CD4-positive, alpha-beta T cell treated with Interferon alpha-2 for 1 hour (primary cell): ENCODE results near the gene GSDME.
A peak's percentile ranks its signal among the peaks of the same experiment; 100 is the strongest.
"Not testable (repeated sequence)": the region's sequence is repeated elsewhere in the genome, so short reads cannot be mapped to it uniquely, and the experiment has no call there.

Source experiments
- DNase-seq, 2 donors: peaks; one replicate each; pipeline ENCODE4 v3.0.0-alpha.2; 2020 to 2022

The GSDME gene

DNA sequence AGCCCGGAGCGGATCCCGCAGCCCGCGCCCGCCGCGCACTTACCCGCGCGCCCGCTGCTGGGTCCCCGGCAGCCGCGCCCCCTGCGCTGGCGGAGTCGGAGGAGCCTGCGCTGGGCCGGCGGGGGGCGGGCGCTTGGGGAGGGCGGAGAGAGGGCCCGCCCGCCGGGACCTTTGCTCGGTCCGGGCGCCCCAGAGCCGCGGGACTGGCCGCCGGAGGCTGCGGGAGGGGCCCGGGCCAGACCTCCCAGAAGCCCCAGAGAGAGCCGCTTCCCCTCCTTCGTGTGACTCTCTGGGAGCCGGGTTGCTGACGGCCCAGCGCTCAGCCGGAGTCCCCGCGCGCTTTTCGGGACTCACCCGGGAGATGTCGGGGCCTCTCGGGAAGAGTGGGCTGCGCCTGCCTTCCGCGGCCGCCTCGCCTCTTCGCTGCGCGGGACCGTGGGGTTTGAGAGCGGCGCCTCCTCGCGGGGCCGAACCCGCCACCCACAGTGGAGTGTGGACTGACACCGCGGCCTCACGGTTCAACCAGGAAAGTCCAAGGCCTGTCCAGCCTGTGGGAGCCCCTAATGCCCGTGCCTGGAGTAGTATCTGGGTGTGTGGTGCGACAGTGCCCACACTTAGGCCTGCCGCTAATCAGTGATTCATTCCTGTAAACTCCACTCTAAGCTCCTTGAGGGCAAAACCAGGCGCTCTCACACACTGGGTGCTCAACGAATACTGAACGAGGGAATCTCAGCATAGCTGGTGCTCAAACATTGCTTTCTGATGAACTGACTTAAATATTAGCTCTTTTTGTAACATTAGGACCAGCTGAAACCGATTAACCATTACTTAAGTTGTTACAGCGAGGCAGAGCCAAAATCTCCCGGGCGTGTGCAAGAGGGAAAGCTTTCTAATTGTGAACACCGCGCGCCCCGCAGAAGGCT lies at the start of gene GSDME:
Gene GSDME (minus strand): TSS at position 112 of the 923 bp plus-strand sequence. CDS start 7,690 bp downstream, outside the sequence.
- DNase-seq, result peak in 1 of 2 donors; percentile 17

DNA sequence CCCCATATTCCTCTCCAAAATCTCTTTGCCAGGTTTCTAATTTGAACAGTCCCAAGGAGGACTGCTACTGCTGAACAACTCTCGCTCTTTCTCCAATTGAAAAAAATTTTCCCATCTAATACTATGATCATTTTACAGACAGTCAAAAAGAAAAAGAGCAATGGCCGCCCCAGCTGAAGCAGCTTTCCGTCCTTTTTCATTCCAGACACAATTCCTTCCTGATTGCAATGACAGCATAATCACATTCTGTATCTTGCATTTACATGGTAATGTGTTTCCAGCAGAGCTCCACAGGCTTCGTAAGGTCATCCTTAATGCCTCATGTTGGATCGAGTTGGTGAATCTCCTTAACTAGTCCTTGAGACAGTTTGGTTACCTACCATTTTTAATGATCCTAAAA lies 45.0 kb upstream of the GSDME start:
- no peak for DNase-seq

DNA sequence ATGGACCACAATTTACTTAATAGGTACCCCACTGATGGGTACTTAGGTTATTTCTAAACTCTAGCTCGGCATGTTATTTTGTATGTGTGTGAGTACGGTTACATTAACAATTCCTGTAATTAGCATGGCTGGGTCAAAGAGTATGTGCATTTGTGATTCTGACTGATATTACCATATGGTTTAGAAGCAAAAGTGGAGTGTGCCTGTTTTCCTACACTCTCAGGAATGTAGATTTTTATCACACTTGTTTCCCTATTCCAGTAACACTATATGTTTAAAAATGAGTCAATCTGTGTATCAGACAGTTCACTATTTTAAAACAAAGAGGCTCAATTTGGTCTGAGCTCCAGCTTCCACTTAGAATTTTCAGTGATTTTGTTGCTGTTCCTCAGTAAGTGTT lies 44.6 kb upstream of the GSDME start:
- no peak for DNase-seq

DNA sequence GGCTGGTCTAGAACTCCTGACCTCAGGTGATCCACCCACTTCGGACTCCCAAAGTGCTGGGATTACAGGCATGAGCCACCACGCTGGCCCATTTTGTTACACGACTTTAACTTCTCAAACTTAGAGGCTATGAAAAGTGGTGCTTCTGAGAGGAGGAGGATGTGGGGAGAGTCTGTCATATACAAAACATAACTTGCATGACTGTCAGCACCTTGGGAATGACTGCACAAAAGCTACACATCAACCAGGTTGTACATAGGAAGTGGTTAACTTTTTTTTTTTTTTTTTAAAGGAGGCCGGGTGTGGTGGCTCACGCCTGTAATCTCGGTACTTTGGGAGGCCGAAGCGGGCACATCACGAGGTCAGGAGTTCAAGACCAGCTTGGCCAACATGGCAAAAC lies 43.4 kb upstream of the GSDME start:
- no peak for DNase-seq

DNA sequence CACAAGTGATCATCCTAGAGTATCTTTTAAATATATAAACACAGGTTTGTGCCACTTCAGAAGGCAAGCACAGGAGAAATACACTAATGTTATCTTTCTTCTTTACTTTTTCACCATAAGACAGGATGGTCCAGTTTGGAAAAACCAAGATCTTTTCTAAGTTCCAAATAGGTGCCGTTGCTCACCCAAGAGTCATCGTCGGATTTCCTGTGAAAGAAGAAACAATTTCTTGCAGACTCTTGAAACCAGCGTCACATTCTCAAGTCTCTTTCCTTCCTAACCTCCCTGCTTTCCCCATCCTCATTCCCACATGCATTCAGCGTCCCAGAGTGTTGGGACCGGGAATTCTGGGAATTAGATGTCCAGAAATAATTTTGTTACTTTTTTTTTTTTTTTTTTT lies 42.8 kb upstream of the GSDME start:
- DNase-seq, result no peak

DNA sequence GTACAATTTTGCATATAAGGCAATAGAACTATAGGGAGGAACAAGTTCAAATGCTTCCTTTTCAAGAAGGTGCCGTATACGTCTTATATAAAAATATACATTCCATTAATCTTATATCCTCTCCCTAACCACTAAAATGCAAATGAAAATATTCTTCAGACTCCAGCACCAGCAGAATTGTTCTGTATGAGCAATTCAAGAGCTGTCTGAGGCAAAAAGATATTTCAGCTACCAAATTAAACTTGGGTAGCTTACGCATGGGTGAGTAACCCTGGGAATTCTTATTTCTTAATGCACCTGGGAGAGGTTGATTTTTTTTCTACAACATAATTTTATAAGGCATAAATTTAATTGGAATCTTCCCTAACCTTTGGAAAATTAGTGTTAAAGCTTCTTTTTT lies 42.2 kb upstream of the GSDME start:
- no peak for DNase-seq

DNA sequence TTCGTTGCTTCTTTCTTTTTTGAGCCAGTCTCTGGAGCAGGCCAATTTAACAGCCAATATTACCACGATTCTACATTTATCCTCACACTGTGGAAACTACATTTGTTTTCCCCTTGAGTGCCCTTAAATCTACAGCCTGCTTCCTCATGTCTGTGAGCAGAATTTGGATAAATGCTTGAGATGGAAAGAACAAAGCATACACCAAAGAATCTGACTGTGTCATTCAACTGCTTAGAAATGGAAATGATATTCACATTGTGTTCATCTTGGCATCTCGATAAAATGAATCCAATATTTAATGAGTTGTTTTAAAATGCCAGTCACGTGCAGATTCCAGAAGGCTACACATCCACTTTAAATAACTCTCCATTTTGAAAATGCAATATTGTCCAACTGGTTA lies 41.0 kb upstream of the GSDME start:
- DNase-seq, result no peak

DNA sequence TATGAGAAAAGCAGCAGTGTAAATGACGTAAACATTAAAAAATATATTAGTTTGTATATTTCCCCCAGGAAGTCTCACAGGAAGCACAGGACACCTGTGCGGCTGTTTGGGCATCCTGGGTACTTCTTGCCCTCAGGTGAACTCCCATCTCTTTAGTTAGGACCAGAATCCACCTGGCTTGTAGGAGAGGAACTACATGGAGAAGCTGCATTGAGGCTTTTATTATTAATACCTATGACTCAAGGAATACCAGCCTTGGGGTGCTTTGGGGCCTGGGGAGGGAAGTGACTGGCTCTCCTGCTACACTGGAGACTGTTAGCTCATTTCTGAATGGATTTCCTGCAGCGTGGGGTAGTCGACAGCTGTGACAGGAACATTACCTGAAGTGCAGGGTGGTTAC lies 40.0 kb upstream of the GSDME start:
- no peak for DNase-seq

DNA sequence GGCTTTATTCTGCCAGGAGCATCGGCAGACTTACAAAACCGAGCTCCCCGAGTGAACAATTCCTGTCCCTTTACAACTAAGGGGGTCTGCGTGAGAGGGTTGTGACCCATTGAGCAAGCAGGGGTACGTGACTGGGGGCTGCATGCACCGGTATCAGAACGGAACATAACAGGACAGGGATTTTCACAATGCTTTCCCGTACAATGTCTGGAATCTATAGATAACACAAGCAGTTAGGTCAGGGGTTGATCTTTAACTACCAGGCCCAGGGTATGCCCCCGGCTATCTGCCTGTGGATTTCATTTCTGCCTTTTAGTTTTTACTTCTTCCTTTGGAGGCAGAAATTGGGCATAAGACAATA lies 38.1 kb upstream of the GSDME start:
- DNase-seq, result no peak

DNA sequence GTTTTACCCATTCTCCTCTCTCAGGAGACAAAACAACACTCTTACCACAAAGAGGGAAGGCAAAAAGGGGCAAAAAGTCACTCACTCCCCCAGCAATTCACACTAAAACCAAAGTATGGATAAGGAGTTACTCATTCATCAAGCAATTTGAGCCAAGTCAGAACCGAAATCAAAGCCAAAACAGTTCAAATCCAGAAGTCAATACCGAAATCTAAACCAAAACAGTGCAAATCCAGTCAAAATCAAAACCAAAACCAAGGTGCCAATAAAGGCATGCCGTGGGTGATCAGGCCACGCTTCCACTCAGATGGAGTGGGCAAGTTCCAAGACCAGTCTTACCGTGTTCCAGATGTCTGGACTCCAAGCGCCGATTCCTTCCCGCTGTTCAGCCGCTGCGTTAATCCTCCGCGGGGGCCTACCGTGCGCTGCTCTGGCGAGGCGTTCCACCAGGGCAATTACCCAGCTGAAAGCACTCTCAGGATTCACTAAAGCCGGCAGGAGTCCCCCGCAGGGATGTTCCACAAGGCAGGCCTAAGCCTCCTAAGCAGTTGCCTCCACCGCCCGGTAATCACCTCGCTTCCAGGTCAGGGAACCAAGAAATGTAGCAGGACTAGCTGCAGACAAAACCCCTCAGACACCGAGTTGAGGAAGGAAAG lies 37.6 kb upstream of the GSDME start:
- DNase-seq, result not testable (repeated sequence)

DNA sequence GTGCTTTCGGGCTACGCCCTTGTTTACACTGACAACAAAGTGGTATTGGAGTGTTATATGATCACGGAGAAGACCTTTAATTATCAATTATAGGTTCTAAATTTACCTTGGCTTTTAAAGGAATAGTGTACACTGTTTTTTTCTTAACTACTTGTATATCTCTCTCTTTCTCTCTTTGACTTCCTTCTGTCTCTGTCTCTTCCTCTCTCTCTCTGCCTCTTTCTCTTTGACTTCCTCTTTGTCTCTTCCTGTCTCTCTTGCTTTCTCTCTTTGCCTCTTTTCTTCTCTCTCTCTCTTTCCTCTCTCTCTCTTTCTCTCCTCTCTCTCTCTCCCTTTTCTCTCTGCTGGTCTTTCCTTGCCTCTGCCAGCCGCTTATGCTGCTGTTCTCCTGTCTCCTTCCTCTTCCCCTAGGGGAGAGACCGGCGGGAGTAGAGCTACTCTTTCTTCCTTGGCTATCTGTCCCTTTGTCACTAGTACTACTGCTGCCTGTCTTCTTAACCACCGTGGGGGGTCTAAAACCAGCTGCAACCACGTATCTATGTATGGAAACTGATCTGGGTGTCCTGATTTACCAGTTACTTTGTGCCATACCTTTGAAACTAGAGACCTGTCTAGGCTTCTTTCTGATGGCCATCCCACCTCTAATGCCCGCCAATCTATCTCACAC lies 36.9 kb upstream of the GSDME start:
- no peak for DNase-seq

DNA sequence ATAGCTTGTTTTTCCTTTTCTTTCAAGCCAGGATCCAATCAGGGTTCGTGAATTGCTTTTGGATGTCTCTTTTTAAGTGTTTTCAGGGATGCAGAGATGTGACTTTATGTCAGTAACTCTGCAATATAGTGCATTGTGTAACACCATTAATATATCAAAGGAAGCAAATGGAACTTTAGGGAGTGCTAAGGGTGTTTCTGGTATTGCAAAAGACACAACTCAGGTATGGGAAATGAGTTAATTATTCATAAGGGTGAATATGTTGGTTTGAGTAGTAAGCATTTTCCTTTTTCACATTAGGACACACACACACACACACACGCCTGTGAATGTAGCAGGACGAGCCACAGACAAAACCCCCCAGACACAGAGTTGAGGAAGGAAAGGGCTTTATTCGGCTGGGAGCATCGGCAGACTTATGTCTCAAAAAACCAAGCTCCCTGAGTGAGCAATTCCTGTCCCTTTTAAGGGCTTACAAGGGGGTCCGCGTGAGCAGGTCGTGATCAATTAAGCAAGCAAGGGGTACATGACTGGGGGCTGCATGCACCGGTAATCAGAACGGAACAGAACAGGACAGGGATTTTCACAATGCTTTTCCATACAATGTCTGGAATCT lies 31.8 kb upstream of the GSDME start:
- DNase-seq, result no peak

DNA sequence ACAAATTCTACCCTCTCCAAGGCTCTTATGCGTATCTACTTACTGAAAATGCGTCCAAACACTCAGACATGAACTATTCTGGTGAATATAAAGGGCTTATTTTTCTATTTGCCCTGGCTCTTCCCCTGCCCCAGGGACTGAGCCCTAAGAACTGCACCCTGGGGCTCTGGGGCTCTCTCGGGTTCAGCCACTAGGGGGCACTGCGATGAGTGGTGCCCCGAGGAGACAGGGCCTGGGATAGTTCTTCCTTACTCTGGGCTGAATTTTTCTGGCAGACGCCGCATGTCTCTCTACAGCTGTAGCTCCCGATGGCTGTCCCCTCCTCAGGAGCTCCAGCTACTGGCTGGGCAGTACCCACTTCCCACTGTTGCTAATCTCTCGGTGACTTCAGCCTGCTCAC lies 30.8 kb upstream of the GSDME start:
- no peak for DNase-seq

DNA sequence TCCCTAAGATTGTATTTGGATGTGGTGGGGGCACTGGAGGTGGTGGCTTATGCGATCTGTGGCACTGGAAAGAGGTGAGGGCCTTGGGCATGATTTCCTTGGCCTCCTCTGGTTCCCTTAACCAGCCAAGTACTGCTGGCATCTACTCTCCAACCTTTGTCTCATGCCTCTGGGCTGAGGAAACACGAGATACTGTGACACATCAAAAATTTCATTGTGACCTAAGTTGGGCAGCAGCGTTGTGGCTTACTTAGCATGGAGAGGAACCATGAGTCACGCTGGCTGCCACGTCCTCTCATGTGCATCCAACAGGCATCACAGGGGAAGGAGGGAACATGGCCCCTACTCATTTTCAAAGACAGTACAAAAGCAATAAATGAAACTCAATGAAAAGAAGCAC lies 29.7 kb upstream of the GSDME start:
- peak in 1 of 2 donors; percentile 70 for DNase-seq

DNA sequence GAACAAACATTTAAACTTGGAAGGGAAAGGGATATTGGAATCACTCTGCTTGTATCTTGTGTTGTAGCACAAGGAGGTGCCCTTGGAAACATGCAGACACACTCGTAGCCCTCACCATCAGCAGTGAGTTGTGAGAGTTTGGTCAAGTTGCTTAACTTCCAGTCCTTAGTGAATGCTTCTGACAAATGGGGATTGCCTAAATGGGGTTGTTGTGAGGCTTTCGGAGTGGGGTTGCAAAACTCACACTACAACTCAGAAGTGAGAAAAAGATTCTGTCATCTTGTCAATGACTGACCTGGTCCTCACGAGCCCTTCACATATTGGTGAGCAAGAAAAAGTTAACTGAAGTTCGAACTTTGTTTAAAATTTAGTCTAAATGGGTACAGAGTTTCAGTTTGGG lies 29.0 kb upstream of the GSDME start:
- DNase-seq, result peak in 1 of 2 donors; percentile 20

DNA sequence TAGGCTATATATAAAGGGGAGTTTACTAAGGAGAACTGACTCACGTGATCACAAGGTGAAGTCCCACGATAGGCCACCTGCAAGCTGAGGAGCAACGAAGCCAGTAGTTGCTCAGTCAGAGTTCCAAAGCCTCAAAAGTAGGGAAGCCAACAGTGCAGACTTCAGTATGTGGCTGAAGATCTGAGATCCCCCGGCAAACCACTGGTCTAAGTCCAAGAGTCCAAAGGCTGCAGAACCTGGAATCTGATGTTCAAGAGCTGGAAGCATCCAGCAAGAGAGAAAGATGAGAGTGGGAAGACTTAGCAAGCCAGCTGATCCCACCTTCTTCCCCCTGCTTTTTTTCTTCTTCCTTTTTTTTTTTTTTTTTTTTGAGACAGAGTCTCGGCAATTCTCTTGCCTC lies 27.0 kb upstream of the GSDME start:
- DNase-seq, result no peak

DNA sequence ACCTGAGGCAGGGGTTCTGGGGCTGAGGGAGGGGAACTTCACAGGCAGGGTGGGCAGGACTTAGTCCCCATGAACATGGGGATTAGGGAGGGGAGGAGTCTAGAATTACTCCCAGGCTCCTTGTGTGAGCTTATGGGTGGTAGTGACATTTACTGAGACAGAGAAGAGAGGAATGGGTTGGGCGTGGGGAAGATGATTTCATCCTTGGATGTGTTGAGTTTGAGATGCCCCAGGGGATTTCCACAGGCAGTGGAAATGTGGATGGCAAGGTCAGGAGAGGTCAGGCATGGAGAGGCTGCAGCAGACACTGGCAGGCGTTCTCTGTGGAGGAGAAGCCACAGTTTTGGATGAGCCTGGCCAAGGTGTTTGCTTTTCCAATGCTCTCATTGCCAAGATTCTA lies 26.4 kb upstream of the GSDME start:
- no peak for DNase-seq

DNA sequence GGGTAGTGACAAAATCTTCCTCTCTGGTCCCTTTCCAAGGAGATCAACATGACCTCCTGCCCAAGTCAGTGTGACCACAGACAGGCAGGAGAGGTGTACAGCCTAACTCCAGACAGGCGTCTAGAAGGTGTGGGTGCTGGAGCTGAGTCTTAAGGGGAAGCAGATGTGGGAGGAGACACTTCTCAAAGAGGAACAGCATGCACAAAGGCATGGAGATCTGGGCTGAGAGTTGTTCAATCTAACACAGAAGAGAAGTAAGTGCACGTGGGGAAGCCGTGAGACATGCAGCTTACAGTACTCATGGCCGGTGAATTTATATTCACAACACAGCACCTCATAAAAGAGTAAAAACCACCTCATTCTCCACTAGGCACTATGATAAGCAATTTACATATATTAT lies 23.8 kb upstream of the GSDME start:
- peak in 1 of 2 donors; percentile 28 for DNase-seq

DNA sequence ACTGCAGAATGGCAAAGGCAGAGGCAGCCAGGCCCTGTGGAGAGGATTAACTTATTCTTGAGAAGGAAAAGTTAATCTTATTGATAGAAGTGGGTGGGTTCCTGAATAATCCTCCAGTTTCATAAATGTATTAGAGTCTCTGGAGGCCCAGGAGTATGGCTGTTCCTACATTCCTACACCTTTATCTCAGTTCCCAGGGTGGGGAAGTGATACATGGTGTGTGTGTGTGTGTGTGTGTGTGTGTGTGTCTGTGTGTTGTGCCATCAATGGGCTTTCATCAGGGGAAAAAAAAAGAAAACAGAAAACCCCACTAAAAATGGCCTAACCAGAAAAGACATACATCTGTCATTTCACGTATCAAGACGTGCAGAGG lies 22.0 kb upstream of the GSDME start:
- DNase-seq, result no peak

DNA sequence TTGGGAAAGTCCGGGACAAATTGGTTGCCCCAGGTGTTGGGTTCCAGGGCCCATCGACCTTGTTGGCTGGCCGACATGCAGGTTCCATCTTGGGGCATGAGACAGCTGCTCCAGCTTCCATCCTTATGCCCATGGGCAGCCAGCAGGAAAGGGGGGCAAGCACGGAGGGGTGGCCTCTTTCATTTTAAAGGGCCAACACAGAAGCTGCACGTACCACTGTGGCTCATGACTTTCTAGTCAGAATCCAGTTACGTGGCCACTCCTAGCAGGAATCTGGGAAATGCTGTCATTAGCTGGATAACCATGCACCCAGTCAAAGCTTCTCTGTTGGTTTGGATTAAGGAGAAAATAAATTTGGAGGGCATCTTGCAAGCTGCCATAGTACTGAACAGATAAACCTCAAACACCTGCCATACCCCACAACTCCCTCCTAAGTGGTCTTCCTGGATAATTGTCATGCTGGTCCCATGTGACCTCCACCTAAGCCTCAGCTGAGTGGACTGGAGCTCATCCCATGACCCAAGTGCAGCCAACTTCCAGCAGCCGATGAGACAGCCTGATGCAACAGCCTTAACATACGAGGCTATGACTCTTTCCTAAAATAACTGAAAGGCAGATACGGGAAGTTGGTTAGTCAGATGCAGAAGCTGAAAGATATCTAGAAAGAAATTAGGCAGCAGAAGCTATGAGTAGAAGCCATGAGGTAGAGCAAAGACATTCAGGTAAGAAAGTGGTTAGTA lies 21.4 kb upstream of the GSDME start:
- DNase-seq, result peak in 1 of 2 donors; percentile 45

DNA sequence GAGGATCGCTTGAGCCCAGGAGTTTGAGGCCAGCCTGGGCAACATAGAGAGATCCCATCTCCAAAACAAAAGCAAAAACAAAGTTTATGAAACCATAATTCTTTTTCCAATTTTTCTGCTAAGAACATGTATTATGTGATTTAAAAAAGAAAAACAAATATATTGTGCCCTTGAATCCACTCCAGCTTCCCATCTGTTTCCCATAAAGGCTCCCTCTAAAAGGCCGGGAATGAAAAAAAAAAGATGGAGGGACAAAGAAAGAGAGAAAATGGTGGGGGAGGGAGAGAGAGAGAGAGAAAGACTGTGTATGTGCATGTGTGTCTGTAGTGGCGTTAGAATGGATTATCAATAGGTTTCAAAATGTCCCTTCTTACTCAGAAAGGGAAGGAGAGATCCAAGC lies 20.5 kb upstream of the GSDME start:
- DNase-seq, result no peak

DNA sequence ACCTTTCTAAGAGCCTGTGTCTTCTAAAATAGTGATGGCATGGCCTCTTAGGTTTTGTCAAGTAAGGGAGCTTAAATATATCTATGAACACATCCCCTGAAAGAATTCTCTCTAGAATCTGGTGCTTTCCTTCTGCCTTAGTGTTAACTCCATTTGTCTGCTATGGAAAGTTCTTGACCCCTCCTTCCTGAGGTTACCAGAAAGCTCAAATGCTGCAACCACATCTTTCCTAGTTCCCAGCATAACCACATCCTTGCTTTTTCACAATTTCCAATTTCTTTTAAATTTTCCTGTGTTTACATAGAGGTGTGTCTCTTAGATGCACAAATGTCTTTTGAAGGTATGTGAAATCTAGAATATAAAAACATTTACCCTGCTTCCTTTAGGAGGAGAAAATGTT lies 16.4 kb upstream of the GSDME start:
- DNase-seq, result no peak

DNA sequence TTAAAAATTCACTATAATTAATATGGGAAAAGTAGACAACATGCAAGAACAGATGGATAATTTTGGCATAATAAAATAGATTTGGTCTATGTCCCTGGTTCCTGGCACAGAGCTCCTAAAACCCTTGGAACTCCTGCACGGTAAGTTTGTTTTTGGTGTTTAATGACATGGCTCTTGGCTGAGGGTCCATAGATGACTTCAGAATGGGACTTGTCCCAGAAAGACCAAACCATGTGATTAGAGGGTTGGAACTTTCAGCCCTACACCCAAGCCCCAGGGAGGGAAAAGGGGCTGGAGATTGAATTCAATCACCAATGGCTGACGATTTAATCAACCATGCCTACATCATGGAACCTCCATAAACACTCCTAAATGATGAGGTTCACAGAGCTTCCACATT lies 12.6 kb upstream of the GSDME start:
- DNase-seq, result no peak
